Glutamatergic neuron (in vitro differentiated cells): Measurements from ENCODE around the gene NTN1. TPM values are rescaled to one million over a fixed set of nuclear protein-coding genes. Genes with fewer than 3 reads are reported as not detected.

Experiments
- DNase-seq: peaks from one replicate; pipeline ENCODE4 v3.0.0; 2022
- H3K27ac Mint-ChIP-seq: one replicate; pipeline ENCODE4 v1.8.0; 2020; ENCODE audit warnings: mild to moderate bottlenecking, mixed read lengths, inconsistent platforms; ENCODE audit not compliant: unreplicated experiment
- H3K27me3 Mint-ChIP-seq: one replicate; pipeline ENCODE4 v1.8.0; 2020; ENCODE audit warnings: mild to moderate bottlenecking, moderate library complexity, mixed read lengths, inconsistent platforms; ENCODE audit not compliant: unreplicated experiment
- H3K36me3 Mint-ChIP-seq: one replicate; pipeline ENCODE4 v1.8.0; 2020; ENCODE audit warnings: mild to moderate bottlenecking, mixed read lengths, inconsistent platforms; ENCODE audit not compliant: unreplicated experiment
- H3K4me1 Mint-ChIP-seq: one replicate; pipeline ENCODE4 v1.8.0; 2020; ENCODE audit warnings: mild to moderate bottlenecking, low read depth, mixed read lengths, inconsistent platforms; ENCODE audit not compliant: unreplicated experiment
- H3K4me3 Mint-ChIP-seq: one replicate; pipeline ENCODE4 v1.8.0; 2020; ENCODE audit warnings: mild to moderate bottlenecking, mixed read lengths, inconsistent platforms; ENCODE audit not compliant: unreplicated experiment
- H3K9me3 Mint-ChIP-seq: one replicate; pipeline ENCODE4 v1.8.0; 2020; ENCODE audit warnings: mild to moderate bottlenecking, moderate library complexity, mixed read lengths, inconsistent platforms; ENCODE audit not compliant: unreplicated experiment
- total RNA-seq: library from RNA; stranded (reverse); fragmentation: NEBNext Ultra II Directional; extraction: Animal tissue kit (Norgen Biotek cat#: 25700); gene quantifications from one replicate; pipeline ENCODE4 v1.2.1, GENCODE V29; 2021; ENCODE audit not compliant: unreplicated experiment
- TF ChIP-seq, protein P1 (sequence below): fragments of 200-600 bp; sonication (generic); IDR thresholded peaks from one replicate; pipeline ENCODE4 v1.5.0; 2021; ENCODE audit not compliant: partially characterized antibody, unreplicated experiment

NTN1 gene
- total RNA-seq, 1 donor from 2014 or later: 0.76 TPM

DNA sequence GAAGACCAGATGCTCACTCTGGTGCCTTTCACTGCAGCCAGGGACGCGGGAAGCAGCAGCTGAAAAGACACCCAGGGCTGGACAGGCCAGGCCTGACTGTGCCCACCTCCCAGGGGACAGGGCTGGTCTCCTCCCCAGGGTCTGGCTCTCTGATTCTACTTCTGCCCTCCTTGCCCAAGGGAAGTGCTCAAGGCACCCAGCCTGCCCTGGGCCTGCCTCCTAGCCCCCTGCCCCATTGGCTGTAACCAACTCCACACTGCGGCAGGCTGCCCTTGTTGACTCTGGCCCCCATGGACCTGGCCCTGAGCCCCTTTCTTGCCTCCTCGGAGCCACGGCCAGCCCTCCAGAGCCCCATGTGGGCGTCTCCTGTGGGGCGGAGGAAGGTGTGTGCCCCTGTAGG is 212.5 kb downstream of the NTN1 start:
- H3K27me3 Mint-ChIP-seq: peaks cover 1% of the 10 kb centered on the region
- no peak overlapping the region for H3K27ac Mint-ChIP-seq
- peak; percentile 5 for DNase-seq
- TF ChIP-seq, protein P1, sequence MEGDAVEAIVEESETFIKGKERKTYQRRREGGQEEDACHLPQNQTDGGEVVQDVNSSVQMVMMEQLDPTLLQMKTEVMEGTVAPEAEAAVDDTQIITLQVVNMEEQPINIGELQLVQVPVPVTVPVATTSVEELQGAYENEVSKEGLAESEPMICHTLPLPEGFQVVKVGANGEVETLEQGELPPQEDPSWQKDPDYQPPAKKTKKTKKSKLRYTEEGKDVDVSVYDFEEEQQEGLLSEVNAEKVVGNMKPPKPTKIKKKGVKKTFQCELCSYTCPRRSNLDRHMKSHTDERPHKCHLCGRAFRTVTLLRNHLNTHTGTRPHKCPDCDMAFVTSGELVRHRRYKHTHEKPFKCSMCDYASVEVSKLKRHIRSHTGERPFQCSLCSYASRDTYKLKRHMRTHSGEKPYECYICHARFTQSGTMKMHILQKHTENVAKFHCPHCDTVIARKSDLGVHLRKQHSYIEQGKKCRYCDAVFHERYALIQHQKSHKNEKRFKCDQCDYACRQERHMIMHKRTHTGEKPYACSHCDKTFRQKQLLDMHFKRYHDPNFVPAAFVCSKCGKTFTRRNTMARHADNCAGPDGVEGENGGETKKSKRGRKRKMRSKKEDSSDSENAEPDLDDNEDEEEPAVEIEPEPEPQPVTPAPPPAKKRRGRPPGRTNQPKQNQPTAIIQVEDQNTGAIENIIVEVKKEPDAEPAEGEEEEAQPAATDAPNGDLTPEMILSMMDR: no peak
- peaks cover 9% of the 10 kb centered on the region for H3K4me1 Mint-ChIP-seq
- H3K36me3 Mint-ChIP-seq: peaks cover 4% of the 10 kb centered on the region
- peaks cover 3% of the 10 kb centered on the region for H3K9me3 Mint-ChIP-seq
- H3K4me3 Mint-ChIP-seq: no peak overlapping the region

DNA sequence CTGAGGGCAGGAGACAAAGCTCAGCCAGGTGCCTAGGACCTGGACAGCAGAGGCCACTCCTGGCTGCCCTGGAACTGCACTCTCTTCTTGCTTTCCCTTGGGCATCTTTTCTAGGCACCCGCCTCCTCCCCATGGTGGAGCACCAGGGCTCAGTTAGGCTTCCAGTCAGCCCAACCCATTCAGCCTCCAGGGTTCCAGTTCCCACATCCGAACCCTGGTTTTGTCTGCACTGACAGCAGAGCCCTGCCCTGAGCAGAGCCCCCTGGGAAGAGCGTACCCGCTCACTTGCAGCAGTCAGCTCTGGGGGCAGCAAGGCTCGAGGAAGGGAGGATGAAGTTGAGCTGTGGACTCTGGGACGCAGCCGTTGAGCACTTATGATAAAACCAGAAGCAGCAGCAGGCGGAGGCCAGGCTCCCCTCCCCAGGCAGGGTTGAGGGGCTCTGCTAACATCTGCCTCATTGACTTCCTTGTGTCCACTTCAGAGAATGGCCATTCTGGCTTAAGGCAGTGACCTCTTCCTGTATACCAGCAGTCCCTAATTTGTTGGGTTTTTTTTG is 213.2 kb downstream of the NTN1 start:
- DNase-seq: peak; percentile 25
- peaks cover 10% of the 10 kb centered on the region for H3K4me1 Mint-ChIP-seq
- TF ChIP-seq, protein P1: no peak
- no peak overlapping the region for H3K27ac Mint-ChIP-seq
- peaks cover 4% of the 10 kb centered on the region for H3K27me3 Mint-ChIP-seq
- H3K4me3 Mint-ChIP-seq: no peak overlapping the region
- peaks cover 5% of the 10 kb centered on the region for H3K36me3 Mint-ChIP-seq
- H3K9me3 Mint-ChIP-seq: peaks cover 3% of the 10 kb centered on the region

GRCh38 chr17:9235346-9235745 is 214.0 kb downstream of the NTN1 start:
- Mint-ChIP-seq H3K27me3 (peaks cover 4% of the 10 kb centered on the region), H3K27ac (no peak overlapping the region), H3K4me1 (peaks cover 10% of the 10 kb centered on the region), H3K4me3 (no peak overlapping the region), H3K9me3 (peaks cover 3% of the 10 kb centered on the region), H3K36me3 (peaks cover 5% of the 10 kb centered on the region)
- TF ChIP-seq, protein P1: no peak
- no peak for DNase-seq

DNA sequence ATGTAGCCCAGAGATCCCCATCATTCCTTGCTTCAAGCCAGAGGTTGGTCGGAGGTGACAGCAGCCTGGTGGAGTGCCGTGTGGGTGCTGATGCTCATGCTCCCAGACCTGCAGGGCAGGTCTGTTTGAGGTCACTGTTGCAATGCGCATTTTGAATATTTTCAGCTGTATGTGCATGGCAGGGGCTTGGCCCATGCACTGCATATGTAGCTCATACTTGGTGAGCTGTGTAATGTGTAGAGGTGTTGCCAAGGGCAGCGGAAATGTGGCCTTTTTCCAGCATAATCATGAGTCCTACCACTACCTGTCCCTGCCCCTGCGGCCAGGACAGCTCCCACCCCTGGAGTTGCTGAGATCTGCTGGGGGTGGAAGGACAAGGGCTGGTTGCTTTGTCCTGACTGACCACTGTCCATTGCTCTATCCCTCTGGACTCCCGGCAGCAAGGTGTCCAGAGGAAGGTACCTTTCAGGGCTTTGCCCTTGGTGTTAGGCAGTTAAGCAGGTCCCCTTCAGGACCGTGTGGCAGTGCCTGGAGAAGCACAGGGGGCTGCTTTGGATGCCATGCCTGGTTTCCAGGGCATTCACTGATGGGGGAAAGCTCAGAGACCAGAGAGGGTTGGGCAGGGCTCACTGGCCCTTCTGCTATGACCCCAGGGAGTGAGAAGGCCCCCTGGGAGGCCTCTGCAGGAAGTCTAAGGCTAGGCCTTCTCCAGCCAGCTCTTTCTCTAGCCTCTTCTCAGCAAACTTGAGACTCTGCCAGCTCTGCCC is 215.2 kb downstream of the NTN1 start:
- no peak overlapping the region for H3K4me3 Mint-ChIP-seq
- peaks cover 3% of the 10 kb centered on the region for H3K9me3 Mint-ChIP-seq
- TF ChIP-seq, protein P1: no peak
- peaks cover 10% of the 10 kb centered on the region for H3K4me1 Mint-ChIP-seq
- peak; percentile 10 for DNase-seq
- H3K27ac Mint-ChIP-seq: no peak overlapping the region
- peaks cover 6% of the 10 kb centered on the region for H3K27me3 Mint-ChIP-seq
- H3K36me3 Mint-ChIP-seq: peaks cover 5% of the 10 kb centered on the region

- peaks cover 5% of the 10 kb centered on the region for H3K36me3 Mint-ChIP-seq
- no peak overlapping the region for H3K4me3 Mint-ChIP-seq
- peaks cover 3% of the 10 kb centered on the region for H3K9me3 Mint-ChIP-seq
- peaks cover 7% of the 10 kb centered on the region for H3K27me3 Mint-ChIP-seq
- TF ChIP-seq, protein P1: no peak
- no peak overlapping the region for H3K27ac Mint-ChIP-seq
- no peak for DNase-seq
- H3K4me1 Mint-ChIP-seq: peaks cover 10% of the 10 kb centered on the region
Observed at GRCh38 chr17:9237053-9237410, 215.7 kb downstream of the NTN1 start.
